Karpas-422 (cell line): ENCODE data around the gene CDK18. TPM values are rescaled to one million over a fixed set of nuclear protein-coding genes. Genes with fewer than 3 reads are reported as not detected.

Source experiments
- DNase-seq: peaks from one replicate; pipeline ENCODE4 v3.0.0-alpha.2; 2015
- H2AFZ ChIP-seq: fragments of 200-600 bp; sonication (generic); 2 replicates; pipeline ENCODE4 v1.6.1; 2014; ENCODE audit warnings: antibody characterized with exemption, low read length, mixed read lengths
- H3K27ac ChIP-seq: fragments of 200-600 bp; sonication (generic); 2 replicates; pipeline ENCODE4 v1.5.1; 2014; ENCODE audit warnings: mild to moderate bottlenecking, low read length, moderate library complexity
- H3K27me3 ChIP-seq: fragments of 200-600 bp; sonication (generic); 2 replicates; pipeline ENCODE4 v1.6.1; 2014; ENCODE audit warnings: low read length, mixed read lengths
- H3K36me3 ChIP-seq: fragments of 200-600 bp; sonication (generic); 2 replicates; pipeline ENCODE4 v1.6.1; 2014; ENCODE audit warnings: low read length, mixed read lengths; ENCODE audit not compliant: insufficient read depth
- H3K4me1 ChIP-seq: fragments of 200-600 bp; sonication (generic); 2 replicates; pipeline ENCODE4 v1.6.1; 2014; ENCODE audit warnings: mild to moderate bottlenecking, low read length, mixed read lengths
- H3K4me2 ChIP-seq: fragments of 200-600 bp; sonication (generic); 2 replicates; pipeline ENCODE4 v1.6.1; 2014; ENCODE audit warnings: low read length, low read depth, mild to moderate bottlenecking; ENCODE audit not compliant: poor library complexity, severe bottlenecking
- H3K4me3 ChIP-seq: fragments of 200-600 bp; sonication (generic); 2 replicates; pipeline ENCODE4 v1.5.1; 2014; ENCODE audit warnings: mild to moderate bottlenecking, antibody characterized with exemption, low read length, mixed read lengths
- H3K79me2 ChIP-seq: fragments of 200-600 bp; sonication (generic); 2 replicates; pipeline ENCODE4 v1.6.1; 2014; ENCODE audit warnings: mild to moderate bottlenecking, low read length, mixed read lengths
- H3K9ac ChIP-seq: fragments of 200-600 bp; sonication (generic); 2 replicates; pipeline ENCODE4 v1.6.0; 2014; ENCODE audit warnings: low read length
- H3K9me2 ChIP-seq: fragments of 200-600 bp; sonication (generic), shearing (Covaris generic); replicated peaks from 2 replicates; pipeline ENCODE4 v1.6.0; 2014; ENCODE audit warnings: mild to moderate bottlenecking, low read length, moderate library complexity; ENCODE audit not compliant: insufficient read depth
- H3K9me3 ChIP-seq: fragments of 300-700, 200-600 bp; sonication (generic); 2 replicates; pipeline ENCODE4 v1.6.1; 2014; ENCODE audit warnings: low read length, mixed read lengths
- H4K20me1 ChIP-seq: fragments of 200-600 bp; sonication (generic); 2 replicates; pipeline ENCODE4 v1.6.1; 2014; ENCODE audit warnings: mild to moderate bottlenecking, antibody characterized with exemption, low read length, low read depth; ENCODE audit not compliant: insufficient read depth
- total RNA-seq: library from RNA; depleted of rRNA; stranded (reverse); fragments of >200 nt; shearing (Covaris generic); gene quantifications from 2 replicates; pipeline ENCODE4 v1.2.3, GENCODE V29; 2014; ENCODE audit warnings: low replicate concordance

The CDK18 gene
- total RNA-seq, 1 experiment from 2014 or later, result 0.45 TPM

- Histone ChIP-seq H3K27me3 (no peaks in the 10 kb centered on the region), H3K9me3 (no peaks in the 10 kb centered on the region), H3K4me1 (peaks cover 7% of the 10 kb centered on the region), H3K79me2 (no peaks in the 10 kb centered on the region), H3K27ac (no peak overlapping the region), H2AFZ (no peak overlapping the region), H3K9me2 (no peaks in the 10 kb centered on the region), H3K4me3 (no peak overlapping the region), H3K4me2 (no peak overlapping the region), H3K36me3 (no peaks in the 10 kb centered on the region), H4K20me1 (no peaks in the 10 kb centered on the region), H3K9ac (no peak overlapping the region)
- DNase-seq, result no peak
Measured at GRCh38 chr1:205527931-205528330, 23.5 kb downstream of the CDK18 start.

DNA sequence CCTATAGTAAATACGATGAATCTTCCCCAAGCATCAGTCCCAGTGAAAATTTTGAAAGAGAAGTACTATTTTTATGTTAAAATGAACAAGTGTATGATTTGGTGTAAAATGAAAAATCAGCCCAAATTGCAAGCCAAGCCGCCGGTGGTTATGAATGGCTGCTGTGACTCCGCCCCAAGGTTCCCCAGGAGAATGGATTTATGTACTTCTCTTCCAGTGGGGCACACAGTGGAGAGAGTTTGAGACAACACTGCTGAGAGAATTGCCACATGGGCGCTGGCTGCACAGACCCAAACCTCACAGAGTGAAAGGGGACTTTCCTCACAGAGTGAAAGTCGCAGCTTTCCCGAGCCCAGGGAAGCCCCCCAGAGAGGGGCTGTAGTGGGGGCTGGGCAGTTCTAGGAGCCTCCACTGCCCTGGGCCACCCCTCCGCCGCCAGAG is 24.0 kb downstream of the CDK18 start:
- Histone ChIP-seq H3K27ac (no peak overlapping the region), H3K4me2 (no peak overlapping the region), H4K20me1 (no peaks in the 10 kb centered on the region), H3K4me3 (no peak overlapping the region), H2AFZ (no peak overlapping the region), H3K36me3 (no peaks in the 10 kb centered on the region), H3K9me2 (no peaks in the 10 kb centered on the region), H3K4me1 (peaks cover 7% of the 10 kb centered on the region), H3K9me3 (no peaks in the 10 kb centered on the region), H3K27me3 (no peaks in the 10 kb centered on the region), H3K9ac (no peak overlapping the region), H3K79me2 (no peaks in the 10 kb centered on the region)
- DNase-seq, result no peak

GRCh38 chr1:205528887-205529825 is 24.7 kb downstream of the CDK18 start:
- H3K27me3 ChIP-seq, result no peaks in the 10 kb centered on the region
- H3K79me2 ChIP-seq, result no peaks in the 10 kb centered on the region
- H3K36me3 ChIP-seq, result no peaks in the 10 kb centered on the region
- no peaks in the 10 kb centered on the region for H3K9me2 ChIP-seq
- H3K4me3 ChIP-seq, result peak overlapping the region; percentile 54; the same call in 1 of the 2 replicates
- no peak overlapping the region for H3K27ac ChIP-seq
- H2AFZ ChIP-seq, result peak overlapping the region; percentile 84
- peak overlapping the region; percentile 56 for H3K9ac ChIP-seq
- no peaks in the 10 kb centered on the region for H4K20me1 ChIP-seq
- DNase-seq, result peak; percentile 92
- H3K9me3 ChIP-seq, result no peaks in the 10 kb centered on the region
- H3K4me1 ChIP-seq, result peaks cover 7% of the 10 kb centered on the region
- peak overlapping the region; percentile 66 for H3K4me2 ChIP-seq

- no peaks in the 10 kb centered on the region for H3K9me3 ChIP-seq
- H2AFZ ChIP-seq, result 0 out of 2 replicates have a peak overlapping the region, but pooled peaks have one; percentile 43
- H3K4me2 ChIP-seq, result no peak overlapping the region
- no peak overlapping the region for H3K27ac ChIP-seq
- H4K20me1 ChIP-seq, result no peaks in the 10 kb centered on the region
- H3K79me2 ChIP-seq, result no peaks in the 10 kb centered on the region
- H3K4me1 ChIP-seq, result peaks cover 7% of the 10 kb centered on the region
- no peak for DNase-seq
- no peak overlapping the region for H3K9ac ChIP-seq
- no peaks in the 10 kb centered on the region for H3K36me3 ChIP-seq
- no peaks in the 10 kb centered on the region for H3K9me2 ChIP-seq
- no peaks in the 10 kb centered on the region for H3K27me3 ChIP-seq
- H3K4me3 ChIP-seq, result no peak overlapping the region
Measured at GRCh38 chr1:205530116-205530515, 25.6 kb downstream of the CDK18 start.

GRCh38 chr1:205531191-205532025 is 26.9 kb downstream of the CDK18 start:
- H3K9me2 ChIP-seq, result no peaks in the 10 kb centered on the region
- peaks cover 7% of the 10 kb centered on the region for H3K4me1 ChIP-seq
- H3K4me2 ChIP-seq, result no peak overlapping the region
- no peaks in the 10 kb centered on the region for H3K27me3 ChIP-seq
- H3K9me3 ChIP-seq, result no peaks in the 10 kb centered on the region
- no peaks in the 10 kb centered on the region for H4K20me1 ChIP-seq
- DNase-seq, result no peak
- no peak overlapping the region for H3K9ac ChIP-seq
- H3K4me3 ChIP-seq, result no peak overlapping the region
- H3K79me2 ChIP-seq, result no peaks in the 10 kb centered on the region
- no peak overlapping the region for H3K27ac ChIP-seq
- no peak overlapping the region for H2AFZ ChIP-seq
- H3K36me3 ChIP-seq, result no peaks in the 10 kb centered on the region

- Histone ChIP-seq H4K20me1 (no peaks in the 10 kb centered on the region), H3K27ac (no peak overlapping the region), H3K27me3 (no peaks in the 10 kb centered on the region), H3K4me1 (peaks cover 7% of the 10 kb centered on the region), H3K36me3 (no peaks in the 10 kb centered on the region), H3K9me3 (no peaks in the 10 kb centered on the region), H3K4me2 (no peak overlapping the region), H2AFZ (no peak overlapping the region), H3K9me2 (no peaks in the 10 kb centered on the region), H3K4me3 (no peak overlapping the region), H3K9ac (no peak overlapping the region), H3K79me2 (no peaks in the 10 kb centered on the region)
- no peak for DNase-seq
Measured at GRCh38 chr1:205532026-205532898, 27.8 kb downstream of the CDK18 start.

GRCh38 chr1:205532996-205533735 is 28.7 kb downstream of the CDK18 start:
- H3K36me3 ChIP-seq, result no peaks in the 10 kb centered on the region
- H3K27ac ChIP-seq, result no peak overlapping the region
- no peaks in the 10 kb centered on the region for H3K79me2 ChIP-seq
- no peak overlapping the region for H2AFZ ChIP-seq
- no peaks in the 10 kb centered on the region for H3K9me2 ChIP-seq
- no peaks in the 10 kb centered on the region for H3K9me3 ChIP-seq
- H3K4me2 ChIP-seq, result no peak overlapping the region
- H3K9ac ChIP-seq, result no peak overlapping the region
- no peaks in the 10 kb centered on the region for H3K27me3 ChIP-seq
- no peaks in the 10 kb centered on the region for H4K20me1 ChIP-seq
- H3K4me1 ChIP-seq, result peaks cover 7% of the 10 kb centered on the region
- no peak overlapping the region for H3K4me3 ChIP-seq
- DNase-seq, result no peak
